RWPE2 (cell line): Measurements from ENCODE around the gene RPS6KL1.

Experiments used
- ATAC-seq: fragments of 200-7000 bp; cut with Tn5 transposase; 3 replicates; pipeline ENCODE4 v1.9.1; 2021; ENCODE audit warnings: low read depth
- DNase-seq: peaks from one replicate; pipeline ENCODE4 v3.0.0-alpha.2; 2020; ENCODE audit warnings: low spot score
- H3K27ac ChIP-seq: fragments of 450-650 bp; 2 replicates; pipeline ENCODE4 v1.5.1; 2017; ENCODE audit warnings: mild to moderate bottlenecking; ENCODE audit not compliant: poor library complexity, severe bottlenecking
- H3K27me3 ChIP-seq: fragments of 250-450 bp; sonication (Bioruptor Pico); 2 replicates; pipeline ENCODE4 v1.5.1; 2021; ENCODE audit warnings: mild to moderate bottlenecking, moderate library complexity; ENCODE audit not compliant: insufficient read depth, poor library complexity, severe bottlenecking
- H3K36me3 ChIP-seq: fragments of 250-450 bp; sonication (Bioruptor Pico); 2 replicates; pipeline ENCODE4 v1.5.1; 2020; ENCODE audit warnings: low read depth, mild to moderate bottlenecking, moderate library complexity
- H3K4me1 ChIP-seq: fragments of 250-450 bp; sonication (Bioruptor Pico); 2 replicates; pipeline ENCODE4 v1.5.1; 2021; ENCODE audit warnings: mild to moderate bottlenecking, moderate library complexity; ENCODE audit not compliant: insufficient read depth, poor library complexity, severe bottlenecking
- H3K4me3 ChIP-seq: fragments of 250-450 bp; sonication (Bioruptor Pico); 2 replicates; pipeline ENCODE4 v1.5.1; 2021; ENCODE audit warnings: mild to moderate bottlenecking, moderate library complexity; ENCODE audit not compliant: severe bottlenecking
- H3K9me3 ChIP-seq: fragments of 250-450 bp; sonication (Bioruptor Pico); 2 replicates; pipeline ENCODE4 v1.5.1; 2021; ENCODE audit warnings: mild to moderate bottlenecking, moderate library complexity; ENCODE audit not compliant: severe bottlenecking
- TF ChIP-seq, protein P1 (sequence below): fragments of 450-650 bp; IDR thresholded peaks from one replicate; pipeline ENCODE4 v1.5.1; 2017; ENCODE audit warnings: mild to moderate bottlenecking, moderate library complexity; ENCODE audit not compliant: poor library complexity, severe bottlenecking

Gene RPS6KL1

DNA sequence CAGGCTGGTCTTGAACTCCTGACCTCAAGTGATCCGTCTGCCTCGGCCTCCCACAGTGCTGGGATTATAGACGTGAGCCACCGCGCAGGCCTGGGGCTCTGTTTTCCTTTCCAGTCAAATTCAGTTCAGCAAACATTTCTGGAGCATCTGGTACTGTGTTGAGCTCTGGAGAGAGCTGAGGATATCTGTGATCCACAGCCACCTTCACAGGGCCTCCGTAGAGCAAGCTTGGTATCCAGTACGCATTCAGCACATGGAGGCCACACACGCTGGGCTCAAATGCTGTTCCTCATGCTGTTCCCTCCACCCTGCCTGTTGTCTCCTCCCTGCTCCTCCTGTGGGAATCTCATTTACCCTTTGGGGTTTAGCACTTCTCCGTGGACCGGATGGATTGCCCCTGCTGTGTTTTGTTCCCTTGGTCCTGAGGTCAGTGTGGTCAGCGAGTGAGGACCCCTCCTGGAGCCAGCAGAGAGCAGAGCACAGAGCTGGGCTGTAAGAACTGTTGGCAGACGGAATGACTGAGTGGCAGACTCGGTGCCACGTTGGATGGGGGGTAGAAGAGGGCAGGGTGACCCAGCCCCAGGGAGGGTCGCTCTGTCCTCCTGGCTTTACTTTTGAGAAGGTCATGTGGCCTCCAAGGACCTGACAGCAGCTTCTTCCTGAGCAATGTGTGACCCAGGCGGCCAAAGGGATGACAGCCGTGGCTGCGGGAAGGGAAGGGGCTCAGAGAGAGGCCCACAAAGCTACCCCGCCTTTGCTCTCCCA, 891 bp downstream of the RPS6KL1 start:
- no peaks in the 10 kb centered on the region for H3K4me1 ChIP-seq
- no peaks in the 10 kb centered on the region for H3K9me3 ChIP-seq
- no peaks in the 10 kb centered on the region for H3K27me3 ChIP-seq
- H3K4me3 ChIP-seq: peak overlapping the region; percentile 46
- H3K36me3 ChIP-seq: no peaks in the 10 kb centered on the region
- no peak overlapping the region for H3K27ac ChIP-seq
- ATAC-seq: no peak
- TF ChIP-seq, protein P1, sequence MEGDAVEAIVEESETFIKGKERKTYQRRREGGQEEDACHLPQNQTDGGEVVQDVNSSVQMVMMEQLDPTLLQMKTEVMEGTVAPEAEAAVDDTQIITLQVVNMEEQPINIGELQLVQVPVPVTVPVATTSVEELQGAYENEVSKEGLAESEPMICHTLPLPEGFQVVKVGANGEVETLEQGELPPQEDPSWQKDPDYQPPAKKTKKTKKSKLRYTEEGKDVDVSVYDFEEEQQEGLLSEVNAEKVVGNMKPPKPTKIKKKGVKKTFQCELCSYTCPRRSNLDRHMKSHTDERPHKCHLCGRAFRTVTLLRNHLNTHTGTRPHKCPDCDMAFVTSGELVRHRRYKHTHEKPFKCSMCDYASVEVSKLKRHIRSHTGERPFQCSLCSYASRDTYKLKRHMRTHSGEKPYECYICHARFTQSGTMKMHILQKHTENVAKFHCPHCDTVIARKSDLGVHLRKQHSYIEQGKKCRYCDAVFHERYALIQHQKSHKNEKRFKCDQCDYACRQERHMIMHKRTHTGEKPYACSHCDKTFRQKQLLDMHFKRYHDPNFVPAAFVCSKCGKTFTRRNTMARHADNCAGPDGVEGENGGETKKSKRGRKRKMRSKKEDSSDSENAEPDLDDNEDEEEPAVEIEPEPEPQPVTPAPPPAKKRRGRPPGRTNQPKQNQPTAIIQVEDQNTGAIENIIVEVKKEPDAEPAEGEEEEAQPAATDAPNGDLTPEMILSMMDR: no peak
- DNase-seq: no peak

DNA sequence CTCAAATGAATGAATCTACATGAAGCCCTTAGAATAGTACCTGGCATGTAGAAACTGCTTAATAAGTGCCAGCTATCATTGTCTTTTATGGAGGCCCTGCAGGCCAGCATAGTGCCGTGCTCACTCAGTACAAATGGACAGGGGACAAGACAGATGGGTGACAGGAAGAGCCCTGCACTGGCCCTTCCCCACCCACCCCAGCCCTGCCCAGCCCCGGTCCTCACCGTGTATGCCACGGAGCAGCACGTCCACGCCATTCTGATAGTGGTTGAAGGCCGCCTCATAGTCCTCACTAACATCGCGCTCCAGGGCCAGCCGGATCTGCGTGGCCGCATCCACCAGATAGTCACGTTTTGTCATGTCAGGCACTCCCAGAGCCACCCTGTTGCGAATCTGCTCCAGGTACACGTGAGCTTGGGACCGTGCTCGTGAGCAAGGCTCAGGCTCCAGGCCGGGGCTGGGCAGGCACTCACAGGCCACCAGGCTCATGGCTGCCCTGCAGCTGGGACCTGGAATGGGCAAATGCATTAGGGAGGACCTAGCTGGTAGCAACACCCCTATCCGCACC, 1.9 kb downstream of the RPS6KL1 start:
- H3K4me1 ChIP-seq: no peaks in the 10 kb centered on the region
- H3K4me3 ChIP-seq: no peak overlapping the region
- no peaks in the 10 kb centered on the region for H3K27me3 ChIP-seq
- no peaks in the 10 kb centered on the region for H3K36me3 ChIP-seq
- ATAC-seq (no peak), DNase-seq (no peak)
- H3K9me3 ChIP-seq: no peaks in the 10 kb centered on the region
- no peak overlapping the region for H3K27ac ChIP-seq
- TF ChIP-seq, protein P1: no peak

DNA sequence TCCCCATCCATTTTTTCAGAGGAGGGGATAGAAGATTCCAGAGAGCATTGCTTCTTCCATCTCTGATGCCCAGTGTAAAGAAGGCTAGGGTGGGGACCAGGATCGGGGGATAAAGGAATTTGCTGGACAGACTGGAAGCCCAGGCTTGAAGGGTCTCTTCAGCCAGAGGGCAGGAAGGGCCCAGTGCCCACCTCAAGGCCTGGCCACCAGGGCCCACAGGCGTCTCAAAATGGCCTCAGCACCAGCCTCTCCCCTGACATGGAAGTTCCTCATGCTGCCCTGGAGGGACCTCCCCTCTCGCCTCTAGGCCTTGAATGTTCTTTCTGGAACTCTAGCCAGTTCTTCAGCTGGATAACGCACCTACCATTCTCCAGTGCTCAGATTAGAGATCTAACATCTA, 2.8 kb downstream of the RPS6KL1 start:
- Histone ChIP-seq H3K36me3 (no peaks in the 10 kb centered on the region), H3K9me3 (no peaks in the 10 kb centered on the region), H3K4me3 (no peak overlapping the region), H3K27me3 (no peaks in the 10 kb centered on the region), H3K4me1 (no peaks in the 10 kb centered on the region), H3K27ac (no peak overlapping the region)
- TF ChIP-seq, protein P1: no peak
- DNase-seq (no peak), ATAC-seq (no peak)

DNA sequence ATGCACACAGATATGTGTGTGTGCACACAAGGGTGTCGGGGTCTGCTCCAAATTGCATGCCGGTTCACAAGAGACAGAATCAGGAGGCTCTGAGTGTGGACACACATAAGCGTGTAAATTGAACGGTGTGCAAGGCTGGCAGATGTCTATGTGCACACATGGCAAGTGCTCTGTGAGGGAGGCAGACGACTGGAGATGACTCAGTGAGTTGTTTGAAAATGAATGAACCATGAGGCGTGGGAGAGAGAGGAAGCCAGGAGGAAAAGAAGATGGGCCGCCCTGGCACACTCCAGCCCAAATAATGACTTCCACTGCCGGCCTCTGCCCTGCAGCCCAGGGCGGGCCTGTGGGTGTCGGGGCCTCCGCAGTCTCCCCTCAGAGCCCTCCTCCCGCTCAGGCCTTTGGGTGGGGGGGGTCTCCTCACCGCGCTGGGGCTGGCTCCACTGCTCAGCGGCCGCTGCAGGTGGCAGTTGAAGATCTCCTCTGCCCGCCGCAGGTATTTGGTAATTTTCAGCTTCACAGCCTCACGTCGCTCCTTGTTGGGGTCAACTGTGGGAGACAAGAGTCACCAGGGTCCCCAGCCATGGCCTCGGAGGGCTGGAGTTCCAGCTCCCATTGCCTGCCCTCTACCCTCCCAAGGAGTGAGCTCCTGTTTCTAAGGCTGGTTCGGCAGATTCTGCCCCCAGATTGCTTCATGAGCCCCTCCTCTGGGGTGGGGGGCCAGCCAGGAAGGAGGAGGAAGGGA, 3.5 kb downstream of the RPS6KL1 start:
- Histone ChIP-seq H3K36me3 (no peaks in the 10 kb centered on the region), H3K27ac (no peak overlapping the region), H3K4me1 (no peaks in the 10 kb centered on the region), H3K9me3 (no peaks in the 10 kb centered on the region), H3K4me3 (no peak overlapping the region), H3K27me3 (no peaks in the 10 kb centered on the region)
- no peak for ATAC-seq
- DNase-seq: no peak
- TF ChIP-seq, protein P1: no peak
